Mesenchymal stem cell (in vitro differentiated cells and primary cell): ENCODE data around the gene MRPL11.

Source experiments
- DNase-seq: peaks from one replicate; pipeline ENCODE4 v3.0.0-alpha.2; 2013
- H2AFZ ChIP-seq: one replicate; pipeline ENCODE4 v1.6.1; 2013; ENCODE audit warnings: low read depth, mild to moderate bottlenecking, control low read depth, inconsistent platforms, low read length, moderate library complexity
- H2AK5ac ChIP-seq: 2 replicates; pipeline ENCODE4 v1.6.1; 2013; ENCODE audit warnings: low read length, moderate library complexity, mild to moderate bottlenecking, inconsistent platforms; ENCODE audit not compliant: severe bottlenecking
- H2BK120ac ChIP-seq: one replicate; pipeline ENCODE4 v1.6.1; 2013; ENCODE audit warnings: low read depth, mild to moderate bottlenecking, inconsistent platforms, low read length, moderate library complexity
- H2BK12ac ChIP-seq, 2 experiments: one replicate each; pipeline ENCODE4 v1.6.1; 2013; ENCODE audit warnings: inconsistent platforms in 2 of 2, low read length in 2 of 2, mild to moderate bottlenecking in 2 of 2, moderate library complexity in 2 of 2, control low read depth in 1 of 2
- H2BK15ac ChIP-seq: one replicate; pipeline ENCODE4 v1.6.1; 2013; ENCODE audit warnings: mild to moderate bottlenecking, low read depth, inconsistent platforms; ENCODE audit not compliant: poor library complexity, severe bottlenecking
- H2BK5ac ChIP-seq: 2 replicates; pipeline ENCODE4 v1.6.1; 2013; ENCODE audit warnings: low read depth, mild to moderate bottlenecking, low read length, control low read depth, inconsistent platforms; ENCODE audit not compliant: poor library complexity, severe bottlenecking
- H3K14ac ChIP-seq, 2 experiments: one replicate each; pipeline ENCODE4 v1.6.1; 2013; ENCODE audit warnings: inconsistent platforms in 2 of 2, low read length in 2 of 2, control low read depth in 1 of 2, mild to moderate bottlenecking in 1 of 2, moderate library complexity in 1 of 2
- H3K18ac ChIP-seq, 2 experiments: one replicate each; pipeline ENCODE4 v1.6.1; 2013; ENCODE audit warnings: inconsistent platforms in 2 of 2, low read length in 2 of 2, control low read depth in 1 of 2, low read depth in 1 of 2, mild to moderate bottlenecking in 1 of 2
- H3K23ac ChIP-seq, 2 experiments: one replicate each; pipeline ENCODE4 v1.6.1; 2013; ENCODE audit warnings: inconsistent platforms in 2 of 2, low read length in 2 of 2, mild to moderate bottlenecking in 2 of 2, moderate library complexity in 2 of 2, control low read depth in 1 of 2
- H3K27ac ChIP-seq: 2 replicates; pipeline ENCODE4 v1.5.1; 2013; ENCODE audit warnings: mild to moderate bottlenecking, moderate library complexity, low read length, control low read depth, inconsistent platforms; ENCODE audit not compliant: poor library complexity, severe bottlenecking
- H3K27me3 ChIP-seq, 2 experiments: 2 replicates each; pipeline versions ENCODE4 v1.6.1 to v1.7.0; 2013; ENCODE audit warnings: low read length in 2 of 2, mild to moderate bottlenecking in 2 of 2, moderate library complexity in 2 of 2, control low read depth in 1 of 2, inconsistent platforms in 1 of 2; ENCODE audit not compliant: control insufficient read depth in 1 of 2, insufficient read depth in 1 of 2
- H3K36me3 ChIP-seq, 2 experiments: 2 replicates each; pipeline versions ENCODE4 v1.6.1 to v1.7.0; 2013; ENCODE audit warnings: low read length in 2 of 2, control low read depth in 1 of 2, inconsistent platforms in 1 of 2, low read depth in 1 of 2, mild to moderate bottlenecking in 1 of 2; ENCODE audit not compliant: insufficient read depth in 2 of 2, control insufficient read depth in 1 of 2
- H3K4ac ChIP-seq, 2 experiments: one replicate each; pipeline ENCODE4 v1.6.1; 2013; ENCODE audit warnings: inconsistent platforms in 2 of 2, low read length in 2 of 2, mild to moderate bottlenecking in 2 of 2, moderate library complexity in 2 of 2, control low read depth in 1 of 2, low read depth in 1 of 2
- H3K4me1 ChIP-seq: 2 replicates; pipeline ENCODE4 v1.6.1; 2013; ENCODE audit warnings: low read depth, low read length, control low read depth; ENCODE audit not compliant: control insufficient read depth, insufficient read depth
- H3K4me2 ChIP-seq: 2 replicates; pipeline ENCODE4 v1.6.1; 2013; ENCODE audit warnings: low read length, mild to moderate bottlenecking, inconsistent platforms; ENCODE audit not compliant: poor library complexity, severe bottlenecking
- H3K4me3 ChIP-seq, 2 experiments: 2 replicates each; pipeline versions ENCODE4 v1.5.1 to v1.7.0; 2013; ENCODE audit warnings: low read length in 2 of 2, mild to moderate bottlenecking in 2 of 2, control low read depth in 1 of 2, low read depth in 1 of 2; ENCODE audit not compliant: insufficient read depth in 1 of 2
- H3K79me1 ChIP-seq: replicated peaks from 2 replicates; pipeline ENCODE4 v1.6.1; 2013; ENCODE audit warnings: mild to moderate bottlenecking, control low read depth, low read length, inconsistent platforms; ENCODE audit not compliant: poor library complexity, severe bottlenecking
- H3K9ac ChIP-seq: 2 replicates; pipeline ENCODE4 v1.7.0; 2013; ENCODE audit warnings: mild to moderate bottlenecking, low read length, moderate library complexity
- H3K9me3 ChIP-seq: 2 replicates; pipeline ENCODE4 v1.7.0; 2013; ENCODE audit warnings: mild to moderate bottlenecking, low read length; ENCODE audit not compliant: control insufficient read depth
- H4K8ac ChIP-seq: one replicate; pipeline ENCODE4 v1.6.1; 2013; ENCODE audit warnings: inconsistent platforms, mild to moderate bottlenecking, low read length, moderate library complexity
- H4K91ac ChIP-seq: one replicate; pipeline ENCODE4 v1.6.1; 2013; ENCODE audit warnings: mild to moderate bottlenecking, low read length, inconsistent platforms
- WGBS: methylation state at CpG from one replicate; pipeline ENCODE4 v1.1.7; 2013; ENCODE audit warnings: mixed read lengths; 5-methylcytosine and 5-hydroxymethylcytosine counted together

Gene MRPL11

DNA sequence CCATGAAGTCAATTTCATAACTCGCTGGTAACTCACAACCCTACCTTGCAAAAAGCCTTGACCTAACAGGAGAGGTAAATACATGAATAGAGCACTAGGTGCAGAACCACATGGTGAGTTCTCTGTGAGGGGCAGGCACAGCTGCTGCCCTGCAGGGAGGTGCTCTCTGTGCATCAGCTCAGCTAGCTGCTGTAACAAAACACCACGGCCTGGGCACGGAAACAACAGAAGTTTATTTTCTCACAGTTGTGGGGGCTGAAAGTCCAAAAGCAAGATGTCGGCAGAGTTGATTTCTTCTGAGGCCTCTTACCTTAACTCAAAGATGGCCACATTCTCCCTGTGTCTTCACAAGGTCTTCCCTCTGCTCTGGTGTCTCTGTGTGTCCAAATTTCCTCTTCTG, 13.0 kb upstream of the MRPL11 start:
- Histone ChIP-seq H2AFZ (no peak overlapping the region), H4K91ac (no peak overlapping the region), H2BK120ac (no peak overlapping the region), H3K4me2 (no peak overlapping the region), H3K27me3 (peaks cover 49 to 52% of the 10 kb centered on the region in 2 experiments), H2BK12ac (no peak overlapping the region), H3K4me3 (no peak overlapping the region), H3K9ac (no peak overlapping the region), H2BK15ac (no peak overlapping the region), H2BK5ac (no peak overlapping the region), H3K79me1 (no peaks in the 10 kb centered on the region), H2AK5ac (no peak overlapping the region), H3K18ac (no peak overlapping the region), H3K14ac (no peak overlapping the region), H4K8ac (no peak overlapping the region), H3K36me3 (no peaks in the 10 kb centered on the region), H3K9me3 (no peaks in the 10 kb centered on the region), H3K4ac (no peak overlapping the region), H3K23ac (no peak overlapping the region), H3K27ac (no peak overlapping the region), H3K4me1 (no peaks in the 10 kb centered on the region)
- no peak for DNase-seq
- WGBS = 81% methylated on average over 4 of the region's 4 CpGs

GRCh38 chr11:66450560-66450959, 11.9 kb upstream of the MRPL11 start:
- H3K4me1 ChIP-seq = no peaks in the 10 kb centered on the region
- H3K36me3 ChIP-seq = no peaks in the 10 kb centered on the region
- H2BK5ac ChIP-seq = no peak overlapping the region
- no peak overlapping the region for H2BK12ac ChIP-seq
- no peak overlapping the region for H2BK120ac ChIP-seq
- H3K4ac ChIP-seq = no peak overlapping the region
- no peak for DNase-seq
- H2BK15ac ChIP-seq = no peak overlapping the region
- H4K8ac ChIP-seq = no peak overlapping the region
- H3K23ac ChIP-seq = no peak overlapping the region
- H3K9ac ChIP-seq = no peak overlapping the region
- no peaks in the 10 kb centered on the region for H3K9me3 ChIP-seq
- no peak overlapping the region for H2AK5ac ChIP-seq
- H4K91ac ChIP-seq = no peak overlapping the region
- no peak overlapping the region for H3K4me2 ChIP-seq
- WGBS = 57% methylated on average over 4 of the region's 4 CpGs
- no peak overlapping the region for H3K14ac ChIP-seq
- peaks cover 45 to 52% of the 10 kb centered on the region in 2 experiments for H3K27me3 ChIP-seq
- no peak overlapping the region for H3K4me3 ChIP-seq
- H3K79me1 ChIP-seq = no peaks in the 10 kb centered on the region
- no peak overlapping the region for H3K27ac ChIP-seq
- no peak overlapping the region for H3K18ac ChIP-seq
- H2AFZ ChIP-seq = no peak overlapping the region

GRCh38 chr11:66448523-66448922, 9.9 kb upstream of the MRPL11 start:
- WGBS = 62% methylated on average over 4 of the region's 4 CpGs
- DNase-seq = no peak
- no peak overlapping the region for H3K4me3 ChIP-seq
- H2BK15ac ChIP-seq = no peak overlapping the region
- no peak overlapping the region for H4K91ac ChIP-seq
- H3K4me2 ChIP-seq = no peak overlapping the region
- no peak overlapping the region for H3K14ac ChIP-seq
- H2AK5ac ChIP-seq = no peak overlapping the region
- no peak overlapping the region for H3K23ac ChIP-seq
- no peak overlapping the region for H2BK5ac ChIP-seq
- no peaks in the 10 kb centered on the region for H3K79me1 ChIP-seq
- no peak overlapping the region for H3K4ac ChIP-seq
- H3K18ac ChIP-seq = no peak overlapping the region
- H3K27me3 ChIP-seq = peaks cover 26 to 36% of the 10 kb centered on the region in 2 experiments
- H3K4me1 ChIP-seq = no peaks in the 10 kb centered on the region
- H3K9me3 ChIP-seq = no peaks in the 10 kb centered on the region
- H3K36me3 ChIP-seq = no peaks in the 10 kb centered on the region
- no peak overlapping the region for H3K9ac ChIP-seq
- H4K8ac ChIP-seq = no peak overlapping the region
- no peak overlapping the region for H2BK120ac ChIP-seq
- H3K27ac ChIP-seq = no peak overlapping the region
- H2AFZ ChIP-seq = no peak overlapping the region
- H2BK12ac ChIP-seq = no peak overlapping the region

- Histone ChIP-seq H3K4ac (no peak overlapping the region), H3K9me3 (no peaks in the 10 kb centered on the region), H3K14ac (no peak overlapping the region), H3K23ac (no peak overlapping the region), H2AK5ac (no peak overlapping the region), H3K4me1 (no peaks in the 10 kb centered on the region), H3K27me3 (peaks cover 19 to 29% of the 10 kb centered on the region in 2 experiments), H2BK5ac (no peak overlapping the region), H3K18ac (no peak overlapping the region), H3K79me1 (no peaks in the 10 kb centered on the region), H2BK120ac (no peak overlapping the region), H2BK15ac (no peak overlapping the region), H3K27ac (no peak overlapping the region), H4K8ac (no peak overlapping the region), H3K4me3 (no peak overlapping the region), H3K36me3 (no peaks in the 10 kb centered on the region), H4K91ac (no peak overlapping the region), H2BK12ac (no peak overlapping the region), H3K9ac (no peak overlapping the region), H2AFZ (no peak overlapping the region), H3K4me2 (no peak overlapping the region)
- DNase-seq = no peak
Observed at GRCh38 chr11:66447012-66447411, 8.4 kb upstream of the MRPL11 start.
